Measurements from ENCODE around the gene CNTNAP2. TPM values are rescaled to one million over a fixed set of nuclear protein-coding genes. Genes with fewer than 3 reads are reported as not detected.
"Not testable (repeated sequence)": the region's sequence is repeated elsewhere in the genome, so short reads cannot be mapped to it uniquely, and the experiment has no call there.

CNTNAP2 gene
- total and polyA plus RNA-seq, 2 of the 8 experiments (the other 6 are each of a cell fraction or from before 2014, with no cell fraction given) = 27.9 to 71.0 TPM

DNA sequence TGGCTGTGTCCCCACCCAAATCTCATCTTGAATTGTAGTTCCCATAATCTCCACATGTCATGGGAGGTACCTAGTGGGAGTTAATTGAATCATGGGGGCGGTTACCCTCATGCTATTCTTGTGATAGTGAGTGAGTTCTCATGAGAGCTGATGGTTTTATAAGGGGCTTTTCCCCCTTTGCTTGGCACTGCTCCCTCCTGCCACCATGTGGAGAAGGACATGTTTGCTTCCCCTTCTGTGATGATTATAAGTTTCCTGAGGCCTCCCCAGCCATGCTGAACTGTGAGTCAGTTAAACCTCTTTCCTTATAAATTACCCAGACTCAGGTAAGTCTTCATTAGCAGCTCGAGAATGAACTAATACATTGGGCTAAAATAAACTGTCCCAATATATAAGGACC, 1482.1 kb downstream of the CNTNAP2 start:
- DNase-seq (ENCODE audit: low read depth in 1 of 2, low spot score in 2 of 2); H3K18ac ChIP-seq (ENCODE audit: extremely low read depth, low read length); H3K4me1 ChIP-seq (replicated peaks in 1 of 4; ENCODE audit: control insufficient read depth in 3 of 4, insufficient read depth in 4 of 4, low read length in 3 of 4); H3K9ac ChIP-seq (replicated peaks in 1 of 4; ENCODE audit: extremely low read depth in 1 of 4, low read depth in 3 of 4, low read length in 3 of 4); H3K36me3 ChIP-seq (ENCODE audit: control insufficient read depth in 2 of 4, insufficient read depth in 4 of 4, low read length in 3 of 4); H2BK120ac ChIP-seq (replicated peaks; ENCODE audit: low read depth, low read length); H2BK15ac ChIP-seq (ENCODE audit: low read length); H3K23me2 ChIP-seq (ENCODE audit: low read depth, low read length); H3K9me3 ChIP-seq (ENCODE audit: insufficient read depth in 2 of 2, low read depth in 1 of 2, low read length in 1 of 2); H3K23ac ChIP-seq (ENCODE audit: insufficient read length); H4K8ac ChIP-seq (ENCODE audit: extremely low read depth, insufficient read depth, low read length); H3K14ac ChIP-seq (ENCODE audit: insufficient read length); FAIRE-seq; H3K79me2 ChIP-seq (ENCODE audit: control insufficient read depth in 1 of 2, insufficient read depth in 2 of 2, low read length in 2 of 2); H3K4me3 ChIP-seq (ENCODE audit: extremely low read depth in 1 of 4, insufficient read depth in 2 of 4, low read depth in 3 of 4, low read length in 4 of 4); H3K79me1 ChIP-seq (ENCODE audit: low read depth, low read length); H3K4ac ChIP-seq (replicated peaks; ENCODE audit: insufficient read length, low read depth, low read length); H3K27me3 ChIP-seq (replicated peaks in 1 of 4; ENCODE audit: control insufficient read depth in 3 of 4, extremely low read depth in 1 of 4, insufficient read depth in 3 of 4, low read length in 3 of 4); H4K5ac ChIP-seq (ENCODE audit: insufficient read length, low read depth, low read length); H2AK5ac ChIP-seq (ENCODE audit: low read depth, low read length); H3K27ac ChIP-seq (ENCODE audit: low read depth, low read length); H2AFZ ChIP-seq (ENCODE audit: low read length); H2BK12ac ChIP-seq (ENCODE audit: low read depth, low read length); POLR2A ChIA-PET (ENCODE audit: partially characterized antibody); H2BK20ac ChIP-seq (ENCODE audit: low read length); H2BK5ac ChIP-seq (ENCODE audit: low read depth, low read length); H4K20me1 ChIP-seq (replicated peaks in 1 of 2; ENCODE audit: control insufficient read depth in 1 of 2, insufficient read depth in 2 of 2, low read length in 2 of 2); H3K56ac ChIP-seq (replicated peaks; ENCODE audit: insufficient read length, low read depth, low read length); H4K91ac ChIP-seq (replicated peaks; ENCODE audit: insufficient read length, low read length); H3K4me2 ChIP-seq (ENCODE audit: insufficient read depth in 1 of 2, low read depth in 2 of 2, low read length in 2 of 2): not testable (repeated sequence)
- WGBS, 2 experiments (ENCODE audit: extremely low coverage in 1 of 2, insufficient coverage in 1 of 2, insufficient read length in 1 of 2, insufficient replicate concordance in 2 of 2, low coverage in 1 of 2, low lambda C conversion rate in 2 of 2, missing lambda C conversion rate in 1 of 2) = 92% methylated on average over 2 of the region's 2 CpGs; no CpG with 5 or more reads in 1 of the 2 experiments
- peak; percentile 22 to 44; a peak in 3 of 4 replicates for TF ChIP-seq RAD21 (IDR thresholded peaks at IDR 0.05 in 1 of 2, conservative IDR thresholded peaks at IDR 0.05 in 1 of 2; ENCODE audit: low read depth in 2 of 2, low read length in 2 of 2)
- TF ChIP-seq, protein P1, sequence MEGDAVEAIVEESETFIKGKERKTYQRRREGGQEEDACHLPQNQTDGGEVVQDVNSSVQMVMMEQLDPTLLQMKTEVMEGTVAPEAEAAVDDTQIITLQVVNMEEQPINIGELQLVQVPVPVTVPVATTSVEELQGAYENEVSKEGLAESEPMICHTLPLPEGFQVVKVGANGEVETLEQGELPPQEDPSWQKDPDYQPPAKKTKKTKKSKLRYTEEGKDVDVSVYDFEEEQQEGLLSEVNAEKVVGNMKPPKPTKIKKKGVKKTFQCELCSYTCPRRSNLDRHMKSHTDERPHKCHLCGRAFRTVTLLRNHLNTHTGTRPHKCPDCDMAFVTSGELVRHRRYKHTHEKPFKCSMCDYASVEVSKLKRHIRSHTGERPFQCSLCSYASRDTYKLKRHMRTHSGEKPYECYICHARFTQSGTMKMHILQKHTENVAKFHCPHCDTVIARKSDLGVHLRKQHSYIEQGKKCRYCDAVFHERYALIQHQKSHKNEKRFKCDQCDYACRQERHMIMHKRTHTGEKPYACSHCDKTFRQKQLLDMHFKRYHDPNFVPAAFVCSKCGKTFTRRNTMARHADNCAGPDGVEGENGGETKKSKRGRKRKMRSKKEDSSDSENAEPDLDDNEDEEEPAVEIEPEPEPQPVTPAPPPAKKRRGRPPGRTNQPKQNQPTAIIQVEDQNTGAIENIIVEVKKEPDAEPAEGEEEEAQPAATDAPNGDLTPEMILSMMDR (IDR thresholded peaks at IDR 0.05; ENCODE audit: control extremely low read depth in 1 of 3, insufficient read depth in 1 of 3, low read depth in 1 of 3, low read length in 3 of 3) = peak; percentile 9 to 28 (median 12); a peak in 2 of 4 replicates
- CTCF ChIA-PET (ENCODE audit: partially characterized antibody) = interaction anchor here (0.7 to 1.7 kb wide), 7 partner anchors 11 to 167 kb away, joined by 3 to 9 read pairs (median 3); no protein-coding TSS in a partner anchor
